ENCODE measurements around the gene SRSF3.
A peak's percentile ranks its signal among the peaks of the same experiment; 100 is the strongest.

Gene SRSF3

GRCh38 chr6:36594029-36594815 is at the start of gene SRSF3:
SRSF3 (plus strand) TSS chr6:36594362; CDS start chr6:36596763, 2,401 bp downstream.
- no peak; the same call in 1 of the 2 replicates for TF ChIP-seq ZNF565 (CRISPR knock-in tag; conservative IDR thresholded peaks at IDR 0.05; ENCODE audit: low read depth)
- TF ChIP-seq ZNF8 (CRISPR knock-in tag; IDR thresholded peaks at IDR 0.05): peak; percentile 36; the same call in 1 of the 2 replicates
- peak; percentile 77; the same call in 1 of the 2 replicates for TF ChIP-seq CSRNP3 (CRISPR knock-in tag; IDR thresholded peaks at IDR 0.05)
- no peak for TF ChIP-seq PPARA (CRISPR knock-in tag; IDR thresholded peaks at IDR 0.05; ENCODE audit: borderline replicate concordance)
- TF ChIP-seq CREB5 (CRISPR knock-in tag; IDR thresholded peaks at IDR 0.05; ENCODE audit: low read depth): 0 out of 2 replicates have a peak, but pooled peaks have one; percentile 17
- no peak for TF ChIP-seq ISL1 (CRISPR knock-in tag; IDR thresholded peaks at IDR 0.05)
- peak; percentile 57; the same call in 1 of the 2 replicates for TF ChIP-seq PATZ1 (CRISPR knock-in tag; IDR thresholded peaks at IDR 0.05; ENCODE audit: borderline replicate concordance)
- 0 out of 2 replicates have a peak, but pooled peaks have one; percentile 29 for TF ChIP-seq ZFP3 (CRISPR knock-in tag; IDR thresholded peaks at IDR 0.05)
- peak; percentile 85; the same call in 1 of the 2 replicates for TF ChIP-seq GLIS3 (CRISPR knock-in tag; IDR thresholded peaks at IDR 0.05)
- 0 out of 2 replicates have a peak, but pooled peaks have one; percentile 35 for TF ChIP-seq ARNTL (CRISPR knock-in tag; IDR thresholded peaks at IDR 0.05; ENCODE audit: borderline replicate concordance, low read depth)
- peak; percentile 18; the same call in 1 of the 2 replicates for TF ChIP-seq TSHZ2 (CRISPR knock-in tag; IDR thresholded peaks at IDR 0.05)
- 0 out of 2 replicates have a peak, but pooled peaks have one; percentile 13 for TF ChIP-seq ZNF70 (CRISPR knock-in tag; IDR thresholded peaks at IDR 0.05)
- TF ChIP-seq POU6F1 (CRISPR knock-in tag; IDR thresholded peaks at IDR 0.05; ENCODE audit: borderline replicate concordance, low read depth): peak; percentile 91; the same call in 1 of the 2 replicates
- no peak; the same call in 1 of the 2 replicates for TF ChIP-seq RARB (CRISPR knock-in tag; IDR thresholded peaks at IDR 0.05)
- TF ChIP-seq ZFP30 (CRISPR knock-in tag; IDR thresholded peaks at IDR 0.05): no peak
- TF ChIP-seq SNAI2 (CRISPR knock-in tag; IDR thresholded peaks at IDR 0.05): no peak
- TF ChIP-seq ZC3H10 (CRISPR knock-in tag; IDR thresholded peaks at IDR 0.05): peak; percentile 59; the same call in 1 of the 2 replicates
- TF ChIP-seq TOX (CRISPR knock-in tag; IDR thresholded peaks at IDR 0.05; ENCODE audit: borderline replicate concordance): peak; percentile 87
- TF ChIP-seq TCF4 (CRISPR knock-in tag; IDR thresholded peaks at IDR 0.05; ENCODE audit: borderline replicate concordance): peak; percentile 11; the same call in 1 of the 2 replicates
- peak; percentile 88 for ATAC-seq

- ATAC-seq: peak; percentile 4
- no peak for TF ChIP-seq CSDC2 (CRISPR knock-in tag; IDR thresholded peaks at IDR 0.05)
- no peak for TF ChIP-seq TSHZ2 (CRISPR knock-in tag; IDR thresholded peaks at IDR 0.05)
- no peak for TF ChIP-seq ZFP3 (CRISPR knock-in tag; IDR thresholded peaks at IDR 0.05)
- TF ChIP-seq RARB (CRISPR knock-in tag; IDR thresholded peaks at IDR 0.05): no peak
- no peak for TF ChIP-seq OSR1 (CRISPR knock-in tag; IDR thresholded peaks at IDR 0.05)
- TF ChIP-seq PPARA (CRISPR knock-in tag; IDR thresholded peaks at IDR 0.05; ENCODE audit: borderline replicate concordance): no peak
- TF ChIP-seq ZFP30 (CRISPR knock-in tag; IDR thresholded peaks at IDR 0.05): no peak
- TF ChIP-seq ZNF565 (CRISPR knock-in tag; conservative IDR thresholded peaks at IDR 0.05; ENCODE audit: low read depth): no peak
- no peak for TF ChIP-seq BACH2 (CRISPR knock-in tag; IDR thresholded peaks at IDR 0.05; ENCODE audit: borderline replicate concordance)
- no peak for TF ChIP-seq ZNF8 (CRISPR knock-in tag; IDR thresholded peaks at IDR 0.05)
- TF ChIP-seq PATZ1 (CRISPR knock-in tag; IDR thresholded peaks at IDR 0.05; ENCODE audit: borderline replicate concordance): no peak
Measured at GRCh38 chr6:36545767-36546307, 48.3 kb upstream of the SRSF3 start.
